SHP77 (cell line): ENCODE results near the gene VCAM1.

Experiments used
- DNase-seq, 2 experiments: peaks; one replicate each; lab custom pipeline; 2025; lab: John Stamatoyannopoulos, UW

VCAM1 gene

GRCh38 chr1:100724281-100724680 lies 4.7 kb downstream of the VCAM1 start:
- DNase-seq = no peak

- DNase-seq = no peak
Observed at GRCh38 chr1:100730130-100730529, 10.6 kb downstream of the VCAM1 start.

GRCh38 chr1:100731309-100731708 lies 11.8 kb downstream of the VCAM1 start:
- DNase-seq = no peak

- DNase-seq = no peak
Observed at GRCh38 chr1:100731758-100732157, 12.2 kb downstream of the VCAM1 start.

- DNase-seq = no peak
Observed at GRCh38 chr1:100734676-100735075, 15.1 kb downstream of the VCAM1 start.

GRCh38 chr1:100735244-100735643 lies 15.7 kb downstream of the VCAM1 start:
- no peak for DNase-seq

- no peak for DNase-seq
Observed at GRCh38 chr1:100736324-100736723, 16.8 kb downstream of the VCAM1 start.

GRCh38 chr1:100736746-100737145 lies 17.2 kb downstream of the VCAM1 start:
- DNase-seq = no peak

GRCh38 chr1:100746542-100746932 lies 27.0 kb downstream of the VCAM1 start:
- no peak for DNase-seq

- no peak for DNase-seq
Observed at GRCh38 chr1:100747771-100748170, 28.2 kb downstream of the VCAM1 start.

GRCh38 chr1:100750005-100750885 lies 30.7 kb downstream of the VCAM1 start:
- no peak for DNase-seq

GRCh38 chr1:100752791-100753190 lies 33.2 kb downstream of the VCAM1 start:
- no peak for DNase-seq

GRCh38 chr1:100757946-100758345 lies 38.4 kb downstream of the VCAM1 start:
- DNase-seq = no peak

- DNase-seq = no peak
Observed at GRCh38 chr1:100759188-100759587, 39.6 kb downstream of the VCAM1 start.

GRCh38 chr1:100760511-100760910 lies 41.0 kb downstream of the VCAM1 start:
- no peak for DNase-seq

GRCh38 chr1:100762461-100762860 lies 42.9 kb downstream of the VCAM1 start:
- DNase-seq = no peak

- no peak for DNase-seq
Observed at GRCh38 chr1:100767176-100767890, 47.8 kb downstream of the VCAM1 start.

- no peak for DNase-seq
Observed at GRCh38 chr1:100769323-100769722, 49.8 kb downstream of the VCAM1 start.

GRCh38 chr1:100769906-100770646 lies 50.5 kb downstream of the VCAM1 start:
- no peak for DNase-seq

- DNase-seq = no peak
Observed at GRCh38 chr1:100773444-100773843, 53.9 kb downstream of the VCAM1 start.

- no peak for DNase-seq
Observed at GRCh38 chr1:100774370-100774769, 54.8 kb downstream of the VCAM1 start.

GRCh38 chr1:100775483-100775882 lies 55.9 kb downstream of the VCAM1 start:
- no peak for DNase-seq

- no peak for DNase-seq
Observed at GRCh38 chr1:100778748-100779147, 59.2 kb downstream of the VCAM1 start.
